ENCODE results near the gene NTM.
"Not testable (repeated sequence)": the region's sequence is repeated elsewhere in the genome, so short reads cannot be mapped to it uniquely, and the experiment has no call there.

Gene NTM

DNA sequence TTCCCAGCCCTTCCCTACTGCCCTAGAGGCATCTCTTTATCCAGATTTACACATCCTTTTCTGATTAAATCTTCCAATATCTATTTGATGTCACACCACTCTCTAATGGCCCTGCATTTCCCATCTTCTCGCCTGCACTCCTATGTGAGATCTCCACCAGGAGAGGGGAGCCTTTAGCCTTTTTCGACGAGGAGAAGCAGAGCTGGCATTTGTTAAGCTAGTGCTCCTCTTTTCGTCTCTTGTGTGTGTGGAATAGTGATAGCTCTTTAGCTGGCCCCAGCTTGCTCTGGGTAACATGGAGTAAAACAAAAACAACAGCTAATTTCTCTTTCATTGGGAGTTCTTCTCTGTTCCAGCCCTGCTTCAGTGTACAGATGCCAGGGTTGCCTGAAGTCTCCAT is 536.5 kb downstream of the NTM start:
- DNase-seq = no peak

DNA sequence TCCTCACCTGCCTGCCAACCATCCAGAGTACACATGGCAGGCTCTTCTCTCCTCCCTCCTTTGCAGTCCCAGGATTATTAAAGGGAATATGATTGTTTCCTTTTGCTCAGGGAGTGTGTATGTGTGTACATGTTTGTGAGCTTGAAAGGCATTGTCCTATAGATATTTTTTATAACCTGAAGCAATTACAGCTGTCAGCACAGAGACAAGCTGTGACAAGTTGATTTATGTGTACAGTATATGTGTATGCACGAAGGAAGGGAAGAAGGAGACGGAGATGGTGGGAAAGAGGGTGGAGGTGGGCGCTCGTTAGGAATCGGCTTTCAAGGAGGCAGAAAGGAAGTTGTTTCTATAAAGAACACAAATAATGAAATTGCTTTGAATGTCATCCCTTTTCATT is 537.0 kb downstream of the NTM start:
- DNase-seq = no peak

DNA sequence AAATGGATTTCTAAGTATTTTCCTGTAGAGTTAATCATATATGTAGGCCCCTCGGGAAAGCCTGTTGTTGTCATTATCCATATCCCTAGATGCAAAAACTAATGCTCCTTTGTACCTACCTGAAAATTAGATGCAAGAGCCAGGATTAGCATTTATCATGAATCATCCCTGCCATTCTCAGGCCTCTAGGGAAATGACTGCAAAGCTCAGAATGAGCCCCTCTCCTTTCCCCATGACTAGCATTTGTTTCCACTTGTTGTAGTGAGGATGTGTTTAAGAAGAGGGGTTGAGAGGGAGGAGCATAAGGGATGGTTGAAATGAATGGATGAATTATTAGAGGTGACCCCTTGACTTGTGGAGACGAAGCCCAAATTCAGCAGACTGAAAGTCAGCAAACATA is 537.9 kb downstream of the NTM start:
- no peak for DNase-seq

DNA sequence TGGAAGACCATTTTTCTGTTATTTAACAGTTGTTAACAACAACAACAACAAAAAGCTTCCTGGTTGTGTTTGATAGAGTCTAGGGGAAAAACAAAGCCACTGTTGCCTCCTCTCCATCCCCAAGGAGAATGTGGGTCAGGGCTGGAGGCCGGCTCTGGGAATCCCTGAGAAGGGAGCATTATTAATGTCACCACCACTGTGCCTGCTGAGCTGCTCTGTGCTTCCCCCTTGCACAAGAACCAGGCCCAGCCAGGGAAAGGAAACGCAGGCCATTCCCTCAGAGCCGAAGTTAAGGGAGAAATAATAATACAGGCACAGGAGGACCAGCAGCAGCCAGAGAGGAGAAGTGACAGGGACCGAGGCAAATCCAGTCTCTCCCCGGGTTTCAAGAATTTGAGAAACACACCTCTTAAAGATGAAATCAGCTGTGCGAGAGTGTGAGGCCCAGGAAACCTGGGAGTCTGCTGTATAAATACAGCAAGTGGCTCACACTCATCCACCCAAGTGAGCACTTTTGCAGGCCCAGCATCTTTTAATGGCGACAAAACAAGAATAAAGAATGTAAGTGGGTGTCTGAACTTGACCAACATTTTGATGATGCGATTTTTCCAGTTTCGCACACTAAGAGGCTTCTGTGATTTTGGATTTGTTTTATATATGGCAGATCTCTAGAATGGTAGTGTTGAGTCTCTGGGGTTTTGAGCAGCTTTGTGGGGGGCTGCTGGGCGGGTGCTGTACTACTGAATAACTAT is 539.2 kb downstream of the NTM start:
- no peak for DNase-seq

DNA sequence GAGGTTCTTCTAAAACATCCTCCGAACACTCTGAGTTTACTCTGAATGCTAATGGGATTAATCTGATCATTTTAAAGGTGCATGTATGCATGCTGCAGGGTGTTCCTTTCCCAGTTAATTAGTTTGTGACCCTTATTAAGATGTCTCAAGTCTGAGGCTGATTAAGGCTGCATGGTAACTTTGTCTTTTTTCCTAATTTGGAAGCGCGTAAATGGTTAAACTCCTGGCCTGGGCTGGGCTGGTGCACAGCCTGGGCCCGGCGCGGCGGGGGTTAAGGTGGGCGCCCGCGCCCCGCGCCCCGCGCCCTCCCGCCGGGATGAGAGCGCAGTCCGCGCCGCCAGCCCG is 539.7 kb downstream of the NTM start:
- no peak for DNase-seq

DNA sequence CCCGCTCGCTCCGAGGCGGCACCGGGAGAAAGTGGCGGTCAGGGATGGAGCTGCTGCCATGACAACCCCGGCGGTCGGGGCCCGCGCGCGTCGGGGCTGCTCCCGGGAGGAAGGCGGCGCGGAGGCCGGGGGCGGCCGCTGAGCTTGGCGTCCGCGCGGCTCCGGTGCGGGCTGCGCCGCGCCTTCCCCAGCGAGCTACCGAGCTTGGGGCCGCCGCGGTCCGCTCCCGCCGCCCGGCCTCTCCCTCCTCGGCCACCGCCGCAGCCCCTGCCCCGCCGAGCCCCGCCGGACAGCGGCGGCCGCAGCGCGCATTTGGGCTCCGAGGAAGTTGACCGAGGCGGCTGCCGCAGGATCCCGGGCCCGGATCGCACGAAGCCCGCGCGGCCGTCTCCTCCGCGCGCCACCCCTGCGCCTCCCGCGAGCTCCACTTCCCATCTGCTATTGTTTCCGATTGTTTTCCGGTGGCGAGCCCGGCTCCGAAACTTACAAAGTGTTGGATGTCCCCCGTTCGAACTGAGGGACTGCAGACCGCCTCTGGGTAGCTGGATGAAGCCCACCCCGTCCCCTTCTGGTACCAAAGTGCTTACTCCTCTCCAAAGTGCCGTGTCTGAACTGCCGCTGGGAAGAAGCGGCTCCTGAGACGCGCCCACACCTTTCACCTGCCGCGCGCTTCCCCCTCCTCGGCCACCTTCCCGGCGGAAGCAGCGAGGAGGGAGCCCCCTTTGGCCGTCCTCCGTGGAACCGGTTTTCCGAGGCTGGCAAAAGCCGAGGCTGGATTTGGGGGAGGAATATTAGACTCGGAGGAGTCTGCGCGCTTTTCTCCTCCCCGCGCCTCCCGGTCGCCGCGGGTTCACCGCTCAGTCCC is 540.3 kb downstream of the NTM start:
- no peak for DNase-seq

DNA sequence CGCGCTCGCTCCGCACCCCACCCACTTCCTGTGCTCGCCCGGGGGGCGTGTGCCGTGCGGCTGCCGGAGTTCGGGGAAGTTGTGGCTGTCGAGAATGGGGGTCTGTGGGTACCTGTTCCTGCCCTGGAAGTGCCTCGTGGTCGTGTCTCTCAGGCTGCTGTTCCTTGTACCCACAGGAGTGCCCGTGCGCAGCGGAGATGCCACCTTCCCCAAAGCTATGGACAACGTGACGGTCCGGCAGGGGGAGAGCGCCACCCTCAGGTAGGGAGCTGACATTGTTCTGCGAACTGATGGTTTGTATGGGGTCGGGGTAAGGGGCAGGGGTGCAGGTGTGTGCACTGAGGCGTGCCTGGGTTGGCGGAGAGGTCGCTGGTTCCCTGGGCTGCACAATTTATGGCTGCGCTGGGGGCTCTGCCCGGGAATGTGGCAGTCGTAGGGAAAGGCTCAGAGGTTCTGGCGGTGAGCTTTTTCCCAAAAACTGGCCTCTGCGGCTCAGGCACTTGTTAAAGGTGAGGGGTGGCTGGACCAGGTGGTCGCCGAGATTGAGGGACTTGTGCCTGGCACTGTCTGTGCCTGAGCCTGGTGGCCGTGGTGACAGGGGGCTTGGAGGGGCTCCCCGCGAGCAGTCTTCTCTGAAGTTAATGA is 541.1 kb downstream of the NTM start:
- not testable (repeated sequence) for DNase-seq

DNA sequence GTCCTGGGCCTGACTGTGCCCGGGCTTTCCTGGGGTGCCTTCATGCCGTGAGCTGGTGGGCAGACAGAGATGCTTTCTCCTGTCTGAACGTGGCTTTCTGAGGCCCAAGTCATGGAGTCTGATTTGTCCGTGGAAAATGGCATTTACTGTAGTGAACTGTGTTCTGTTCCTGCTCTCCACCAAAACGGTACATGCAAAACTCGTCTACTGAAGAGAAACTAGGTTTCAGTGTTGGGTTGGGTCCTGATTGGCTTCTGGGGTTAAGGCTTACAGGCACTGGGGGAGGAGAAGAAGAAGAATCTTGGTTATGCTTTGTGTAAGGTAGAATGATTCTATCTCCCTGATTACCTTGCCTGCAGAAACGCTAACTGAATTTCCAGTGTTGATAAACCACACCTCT is 541.7 kb downstream of the NTM start:
- DNase-seq = no peak

DNA sequence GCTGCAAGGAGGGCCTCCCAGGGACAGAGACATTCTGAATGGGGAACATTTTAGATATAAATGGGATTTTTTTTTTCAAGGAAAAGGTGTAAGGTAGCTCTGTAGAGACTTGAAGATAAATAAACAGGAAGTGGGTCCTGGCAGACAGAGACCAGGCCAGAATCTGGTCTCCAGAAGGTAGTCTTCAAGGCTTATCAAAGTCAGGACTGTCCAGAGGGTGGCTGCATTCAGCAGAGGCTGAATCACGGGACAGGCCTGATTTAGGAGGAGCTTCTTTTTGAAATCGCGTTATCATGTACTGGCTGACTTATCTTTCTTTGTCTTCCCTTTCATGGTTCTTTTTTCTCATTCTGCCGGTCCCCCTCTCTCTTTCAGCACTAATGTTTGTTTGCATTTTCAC is 542.9 kb downstream of the NTM start:
- no peak for DNase-seq

DNA sequence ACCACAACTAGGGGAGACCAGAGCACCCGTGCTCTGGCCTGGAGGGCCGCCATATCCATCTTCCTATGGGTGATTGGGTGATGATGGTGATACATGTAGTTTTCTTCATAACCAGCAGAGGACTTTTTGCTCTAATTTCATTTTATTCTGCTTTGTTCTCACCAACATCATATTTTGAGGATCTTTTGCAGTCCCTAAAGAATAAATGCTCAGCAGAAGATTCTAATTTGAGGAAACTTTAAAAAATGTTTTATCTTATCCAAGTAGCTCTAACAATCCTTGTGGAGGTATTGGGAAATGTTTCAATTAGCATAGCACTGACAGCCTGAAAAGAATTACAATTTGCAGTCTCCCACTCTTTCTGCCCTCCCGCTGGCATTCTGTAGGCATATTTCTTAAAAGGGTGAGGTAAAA is 544.0 kb downstream of the NTM start:
- DNase-seq = no peak

DNA sequence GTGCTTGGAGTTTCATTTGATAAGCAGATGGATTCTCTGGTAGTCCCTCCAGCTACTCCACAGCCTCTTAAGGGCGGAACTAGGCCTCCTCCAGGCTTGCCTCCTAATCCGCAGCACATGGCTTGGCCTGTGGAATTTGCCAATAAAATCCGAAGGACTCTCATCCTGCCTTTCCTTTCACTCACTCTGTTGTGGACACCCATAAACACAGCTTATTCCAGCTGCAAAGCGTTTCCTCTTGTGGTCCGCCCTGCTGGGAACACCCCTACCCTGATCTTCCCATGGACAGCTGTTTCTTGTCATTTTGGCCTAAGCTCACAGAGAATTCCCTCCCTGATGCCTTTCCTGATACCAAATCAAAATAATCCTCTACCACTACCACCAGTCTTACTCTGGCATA is 546.2 kb downstream of the NTM start:
- no peak for DNase-seq

DNA sequence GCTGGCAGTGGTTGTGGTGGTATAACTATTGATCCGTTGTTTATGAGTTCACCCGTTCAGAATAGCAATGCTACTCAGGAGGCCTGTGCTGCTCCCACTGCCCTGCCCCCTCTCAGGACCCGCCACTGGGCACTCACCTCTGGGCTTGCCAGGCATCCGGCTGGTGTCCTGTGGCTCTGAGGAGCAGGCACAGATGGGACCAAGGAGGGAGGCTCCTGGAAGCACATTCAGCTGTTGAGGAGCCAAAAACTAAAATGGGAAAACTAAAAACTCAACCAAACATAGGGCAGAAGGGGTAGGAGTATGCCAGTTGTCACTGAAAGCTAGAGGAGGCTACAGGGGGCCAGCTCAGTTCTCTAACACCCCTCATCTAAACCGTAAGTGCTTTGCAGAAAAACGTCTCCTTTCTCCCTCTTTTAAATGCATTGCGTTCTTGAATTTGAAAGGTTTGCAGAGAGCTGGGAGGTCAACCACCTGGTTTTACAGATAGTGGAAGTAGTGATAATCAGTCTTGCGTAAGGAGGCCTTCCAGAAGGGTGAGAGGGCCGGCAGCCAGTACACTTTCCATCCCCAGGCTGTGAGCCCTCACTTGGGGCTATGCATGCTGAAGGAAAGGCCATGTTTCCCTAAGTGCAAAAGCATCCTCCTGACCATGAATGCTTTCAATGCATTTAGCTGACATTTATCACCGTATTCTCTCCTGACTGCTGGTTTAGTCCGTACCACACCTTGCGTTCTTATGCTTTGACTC is 547.4 kb downstream of the NTM start:
- DNase-seq = no peak

DNA sequence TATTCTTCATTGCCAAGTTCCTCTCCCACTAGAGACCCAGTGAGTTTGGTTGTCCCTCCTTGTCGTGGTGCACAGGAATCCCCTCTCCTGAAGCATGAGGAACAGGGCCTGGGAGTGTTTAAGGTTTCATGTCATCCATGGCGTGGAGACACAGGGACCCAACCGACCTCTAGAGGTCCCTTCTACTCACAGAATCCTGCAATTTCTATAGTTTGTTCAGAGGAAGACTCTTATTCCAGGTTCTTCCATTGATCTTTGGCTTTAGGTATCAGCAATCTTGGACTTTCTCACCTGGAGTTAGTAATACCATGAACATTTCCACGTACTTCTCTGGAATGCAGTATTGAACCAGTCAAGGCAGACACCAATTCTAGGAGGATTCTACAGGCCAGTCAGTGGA is 548.2 kb downstream of the NTM start:
- DNase-seq = no peak

DNA sequence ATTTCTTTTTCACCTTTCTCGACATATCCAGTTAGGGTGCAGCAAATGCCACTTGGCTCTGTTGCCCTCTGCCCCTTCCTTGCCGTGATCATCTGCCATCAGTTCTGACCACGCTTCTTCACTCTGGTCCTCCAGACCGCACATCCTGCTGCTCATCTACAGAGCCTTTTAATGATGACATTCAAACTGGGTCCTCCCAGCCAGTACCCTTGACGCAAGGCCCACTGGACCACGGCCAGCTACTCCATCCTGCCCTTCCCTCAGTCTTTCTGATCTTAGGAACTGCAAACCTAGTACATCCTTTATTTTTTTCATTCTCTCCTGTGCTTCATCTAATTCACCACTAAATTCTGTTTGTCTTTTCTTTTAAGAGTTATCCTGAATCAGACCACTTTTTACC is 551.8 kb downstream of the NTM start:
- no peak for DNase-seq

DNA sequence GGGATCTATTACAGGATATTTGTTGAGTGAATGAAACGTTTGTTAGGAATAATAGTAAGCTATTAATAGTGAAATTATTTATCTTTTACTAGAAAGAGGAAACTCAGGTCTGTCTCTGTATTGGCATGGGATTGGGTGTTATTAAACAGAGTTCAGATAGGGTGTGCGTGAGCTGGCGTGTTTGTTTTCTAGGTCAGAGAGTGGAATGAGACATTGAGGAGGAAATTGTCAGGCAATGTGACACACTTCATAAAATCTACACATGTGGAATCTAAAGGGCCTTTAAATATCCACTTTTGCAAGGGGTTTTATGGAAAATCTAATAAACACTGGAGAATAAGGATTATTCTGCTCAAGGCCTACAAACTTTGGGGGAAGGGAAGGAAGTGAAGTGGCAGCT is 552.9 kb downstream of the NTM start:
- no peak for DNase-seq

DNA sequence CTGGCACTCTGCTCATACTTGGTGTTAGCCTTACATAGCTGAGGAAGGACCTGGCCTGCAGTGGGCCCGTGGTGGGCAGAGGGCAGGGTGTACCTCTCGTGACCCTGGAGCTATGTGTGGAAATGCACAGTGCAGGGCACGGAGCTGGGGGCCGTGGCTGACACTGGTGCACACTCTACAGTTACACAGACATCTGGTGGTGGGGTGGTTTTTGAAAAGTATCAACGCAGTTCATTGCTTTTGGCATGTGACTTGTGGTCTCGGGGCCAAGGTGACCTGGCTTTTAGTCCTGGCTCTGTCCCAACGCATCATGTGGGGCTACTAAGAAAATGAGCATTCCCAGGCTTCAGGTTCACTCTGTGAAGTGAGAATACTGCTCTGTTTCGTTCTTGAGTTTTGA is 553.6 kb downstream of the NTM start:
- DNase-seq = no peak

DNA sequence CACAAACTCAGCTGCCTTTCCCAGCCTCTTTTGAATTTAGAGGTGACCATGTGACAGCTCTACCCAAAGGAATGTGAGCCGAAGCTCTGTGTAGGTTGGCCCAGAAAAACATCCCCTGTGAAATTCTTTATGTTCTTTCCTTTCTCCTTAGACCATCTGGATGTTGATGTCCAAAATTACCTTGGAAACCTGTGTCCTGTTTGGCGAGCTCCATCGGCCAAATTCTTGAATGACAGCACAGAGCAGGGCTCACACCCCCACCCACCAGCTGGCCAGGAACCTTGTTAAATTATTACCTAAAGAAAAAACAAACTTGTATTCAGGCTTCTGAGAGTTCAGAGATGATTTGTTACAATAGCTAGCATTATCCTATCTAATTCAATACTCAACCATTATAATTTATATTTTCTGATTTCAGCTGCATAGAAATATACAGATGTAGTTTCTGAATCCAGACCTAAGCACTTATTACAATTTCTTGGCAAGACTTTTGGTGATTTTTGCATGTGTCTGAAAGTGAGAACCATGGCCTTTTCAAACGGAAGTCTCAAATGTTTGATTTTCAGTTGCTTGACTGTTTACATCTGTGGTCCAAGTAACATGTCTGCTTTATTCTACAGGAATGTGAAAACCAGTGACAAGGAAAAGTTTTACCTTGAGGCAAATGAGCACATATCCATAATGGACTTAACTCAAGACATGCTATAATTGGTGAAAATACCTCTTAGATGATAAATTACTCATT is 554.2 kb downstream of the NTM start:
- no peak for DNase-seq

DNA sequence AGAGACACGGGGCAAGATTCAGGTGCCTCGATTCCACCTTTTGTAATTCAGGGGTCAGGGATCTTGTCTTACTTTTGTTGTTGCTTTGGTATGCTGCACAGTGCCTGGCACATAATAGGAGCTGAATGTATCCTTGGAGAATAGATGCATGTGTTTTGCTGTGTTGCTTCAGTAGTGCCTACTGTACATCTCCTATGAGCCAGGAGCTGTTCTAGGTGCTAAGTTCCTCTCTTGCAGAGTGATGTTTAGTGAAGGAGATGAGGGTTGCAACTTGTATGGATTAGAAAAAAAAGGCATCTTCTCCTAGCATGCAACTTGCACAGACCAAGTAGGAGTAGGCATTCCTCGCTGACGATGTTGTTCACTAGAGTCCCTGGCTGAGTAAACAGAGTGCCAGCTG is 555.4 kb downstream of the NTM start:
- DNase-seq = no peak

DNA sequence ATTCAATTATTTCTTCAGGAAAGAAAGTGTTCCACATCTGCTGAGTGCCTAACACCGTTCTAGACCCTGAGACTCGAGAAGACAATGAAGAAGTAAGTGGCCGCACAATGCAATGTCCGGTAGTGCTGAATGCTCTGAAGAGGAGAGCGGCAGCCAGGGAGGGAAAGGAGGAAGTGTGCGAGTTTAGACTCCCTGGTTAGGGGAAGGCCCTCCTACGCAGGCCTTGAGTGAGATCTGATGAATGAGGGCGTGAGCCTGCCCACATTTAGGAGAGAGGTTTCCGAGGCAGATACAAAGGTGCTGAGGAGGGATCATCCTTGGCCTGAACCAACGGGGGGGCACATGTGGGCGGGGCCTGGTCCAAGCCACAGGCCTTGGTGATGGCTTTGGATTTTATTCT is 558.6 kb downstream of the NTM start:
- DNase-seq = no peak

DNA sequence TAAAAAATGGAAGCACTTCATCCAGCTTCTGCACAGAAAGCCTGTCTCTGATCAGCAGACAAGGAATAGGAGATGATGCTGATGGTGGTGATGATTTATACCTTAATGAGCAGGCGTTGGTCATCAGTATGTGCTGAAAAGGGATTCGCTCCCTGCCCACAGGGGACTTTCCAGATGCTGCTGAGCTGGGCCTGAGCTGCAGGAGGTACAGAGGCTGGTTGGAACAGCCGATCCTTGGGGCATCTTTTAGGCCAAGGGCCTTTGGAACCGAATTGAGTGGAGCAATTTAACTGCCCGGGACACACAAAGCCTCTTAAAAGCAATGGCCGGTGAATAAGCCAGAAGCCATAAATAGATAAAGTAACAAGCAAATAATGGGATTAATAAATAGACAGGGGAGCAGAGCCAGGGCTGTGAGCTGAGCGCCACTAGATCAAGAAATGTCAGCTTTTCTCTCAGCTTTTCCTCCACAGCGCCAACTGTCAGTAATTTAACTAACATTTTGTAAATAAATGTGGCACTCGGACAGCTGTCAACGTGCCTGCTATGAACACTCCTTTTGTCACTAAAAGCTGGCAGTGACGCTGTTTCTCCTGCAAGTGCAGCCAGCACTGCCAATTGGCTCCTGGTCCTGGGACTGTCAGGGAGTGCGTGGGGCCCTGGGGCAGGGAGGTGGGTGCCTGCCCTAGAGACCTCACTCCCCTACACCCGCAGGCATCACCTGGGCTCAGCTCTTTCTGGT is 562.3 kb downstream of the NTM start:
- no peak for DNase-seq

DNA sequence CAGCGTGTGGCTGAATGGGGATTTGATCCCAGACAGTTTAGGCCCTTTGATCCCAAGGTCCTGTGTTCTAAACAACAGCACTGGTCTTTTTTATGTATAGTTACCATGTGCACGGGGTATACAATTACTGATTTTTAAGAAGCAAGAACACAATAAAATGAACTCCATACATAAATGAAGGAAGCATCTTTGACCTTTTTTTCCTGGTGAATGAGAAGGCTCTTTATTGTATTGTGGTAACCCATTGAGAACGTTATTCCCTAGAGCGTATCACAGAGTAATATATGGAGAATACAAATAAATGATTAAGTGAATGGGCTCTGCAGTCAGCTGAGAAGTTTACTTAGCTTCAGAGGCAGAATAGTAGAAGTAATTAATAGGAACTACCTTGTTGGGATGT is 563.6 kb downstream of the NTM start:
- no peak for DNase-seq

DNA sequence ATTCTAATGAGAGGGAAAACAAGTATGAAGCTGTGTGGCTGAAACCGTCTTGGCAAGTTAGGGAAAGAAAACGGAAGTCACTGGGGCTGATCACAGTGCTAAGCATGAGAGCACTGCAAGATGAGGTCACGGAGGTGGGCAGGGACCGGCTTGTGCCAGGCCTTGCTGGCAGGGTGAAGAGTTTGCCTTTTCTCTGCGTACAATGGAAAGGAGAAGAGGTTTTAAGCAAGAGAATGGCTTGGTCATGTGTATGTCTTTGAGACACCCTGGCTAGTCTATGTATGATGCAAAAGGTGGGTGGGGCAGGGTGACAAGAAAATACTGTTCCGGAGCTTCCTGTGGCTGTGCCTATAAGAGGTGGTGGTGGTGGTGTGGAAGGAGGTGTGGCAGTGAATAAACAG is 567.9 kb downstream of the NTM start:
- DNase-seq = no peak

Measured in NCI-H1436 (cell line).